Fibroblast of gingiva (primary cell): Measurements from ENCODE around the gene NAV2.

ENCODE experiments used
- DNase-seq: peaks from one replicate; pipeline ENCODE4 v3.0.0-alpha.2; 2011; ENCODE audit warnings: low read depth

NAV2 gene

GRCh38 chr11:19740586-19740985 lies 27.9 kb downstream of the NAV2 start:
- DNase-seq = no peak

DNA sequence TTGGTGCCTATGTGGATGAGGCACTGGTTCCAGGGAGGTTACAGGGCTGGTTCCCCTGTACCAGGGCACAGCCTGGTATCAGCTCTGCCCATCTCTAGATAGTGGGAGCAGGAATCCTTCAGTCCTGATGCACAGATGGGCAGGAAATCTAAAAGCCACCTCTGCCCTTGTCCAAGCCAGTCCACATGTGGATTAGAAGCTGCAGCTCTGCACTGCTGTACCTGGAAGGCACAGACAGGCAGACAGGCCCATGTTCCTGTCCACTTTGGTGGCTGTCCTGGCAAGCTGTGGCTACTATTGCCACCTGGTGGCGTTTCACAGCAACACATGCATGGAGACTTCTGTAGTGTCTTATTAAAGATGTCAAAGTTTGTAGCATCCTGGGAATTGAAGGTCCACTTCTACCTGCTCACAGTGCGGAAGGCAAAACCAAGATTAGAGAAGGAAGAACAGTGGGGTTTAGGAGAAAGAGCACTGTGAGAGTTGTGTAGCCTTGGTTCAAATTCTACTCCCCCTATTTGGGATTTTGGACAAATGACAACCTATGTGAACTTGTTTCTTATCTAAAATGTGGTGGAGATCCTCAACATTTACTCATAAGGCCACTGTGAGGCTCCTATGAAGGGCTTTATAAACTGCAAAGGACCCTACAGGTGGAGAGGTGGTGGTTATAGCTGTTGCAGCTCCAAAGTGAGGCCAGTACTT lies 30.1 kb downstream of the NAV2 start:
- DNase-seq = peak; percentile 62

DNA sequence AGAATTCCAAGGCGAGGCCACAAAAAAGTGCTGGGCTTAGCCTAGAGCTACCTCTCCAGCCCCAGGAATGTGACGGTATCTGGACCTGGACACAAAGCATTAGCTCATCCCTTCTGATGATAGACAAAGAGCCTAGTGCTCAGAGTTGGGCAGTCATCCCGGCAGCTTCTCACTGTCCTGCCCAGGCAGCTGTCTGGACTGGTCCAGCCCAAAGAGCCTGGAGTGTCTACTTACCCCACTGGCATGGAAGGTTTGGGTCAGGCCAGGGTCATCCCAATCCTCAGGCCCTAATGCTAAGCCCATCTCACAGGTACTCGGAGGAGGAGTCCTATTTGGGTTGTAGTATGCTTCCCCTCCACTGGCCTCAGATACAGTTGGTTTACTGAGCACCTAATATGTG lies 31.0 kb downstream of the NAV2 start:
- DNase-seq = no peak

DNA sequence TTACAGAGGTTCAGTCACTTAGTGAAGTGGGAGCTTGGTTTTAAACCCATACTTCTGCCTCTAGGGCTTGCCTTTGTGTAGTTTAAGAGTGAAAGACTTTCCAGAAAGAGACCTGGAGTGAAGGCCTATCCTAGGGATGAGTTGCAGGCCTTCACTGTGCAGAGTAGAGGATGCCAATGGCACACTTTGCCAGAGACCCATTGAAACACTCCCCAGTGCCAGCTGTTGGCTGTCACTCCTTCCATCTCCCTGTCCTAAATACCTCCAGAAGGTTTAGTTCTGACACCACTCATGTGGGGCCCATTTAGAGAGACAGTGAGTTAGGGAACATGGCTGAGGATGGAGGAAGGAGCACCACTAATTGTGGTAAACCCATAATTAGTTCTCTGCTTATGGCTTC lies 31.5 kb downstream of the NAV2 start:
- no peak for DNase-seq

DNA sequence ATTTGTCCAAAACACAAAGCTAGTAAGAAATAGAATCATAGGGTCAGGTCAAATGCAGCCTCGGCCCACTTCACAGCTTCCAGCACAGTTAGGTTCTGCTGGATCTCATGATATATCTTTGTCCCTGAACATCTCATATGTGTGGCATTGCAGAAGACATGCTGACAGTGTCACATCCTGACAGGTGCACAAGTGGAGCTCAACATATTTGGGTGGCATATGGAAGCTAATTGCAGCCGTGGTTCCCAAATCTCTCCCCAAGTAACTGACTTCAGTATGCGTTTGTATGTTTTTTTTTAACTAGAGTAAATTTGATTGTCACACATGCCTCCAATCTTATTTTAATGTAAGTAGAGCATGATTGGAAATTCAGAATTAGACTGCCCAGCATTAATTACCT lies 33.4 kb downstream of the NAV2 start:
- no peak for DNase-seq

DNA sequence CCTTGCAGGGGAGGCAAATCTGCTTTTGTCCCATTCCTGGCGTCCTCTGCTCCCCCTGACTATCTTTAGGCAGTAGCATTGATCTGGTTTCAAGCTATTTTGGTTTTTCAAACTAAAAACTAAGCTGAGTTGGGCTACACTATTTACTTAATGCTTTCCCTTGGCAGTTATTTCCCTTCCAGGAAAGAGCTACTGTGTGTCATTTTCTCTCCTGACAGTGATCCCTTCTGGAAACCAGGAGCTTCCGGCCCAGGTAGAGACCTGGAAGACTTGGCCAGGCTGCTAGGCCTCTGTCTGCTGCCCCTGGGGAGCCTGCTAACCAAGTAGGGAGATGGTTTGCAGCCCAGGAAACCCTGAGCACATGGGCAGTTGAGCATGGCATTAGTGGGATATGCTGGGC lies 35.0 kb downstream of the NAV2 start:
- DNase-seq = no peak

DNA sequence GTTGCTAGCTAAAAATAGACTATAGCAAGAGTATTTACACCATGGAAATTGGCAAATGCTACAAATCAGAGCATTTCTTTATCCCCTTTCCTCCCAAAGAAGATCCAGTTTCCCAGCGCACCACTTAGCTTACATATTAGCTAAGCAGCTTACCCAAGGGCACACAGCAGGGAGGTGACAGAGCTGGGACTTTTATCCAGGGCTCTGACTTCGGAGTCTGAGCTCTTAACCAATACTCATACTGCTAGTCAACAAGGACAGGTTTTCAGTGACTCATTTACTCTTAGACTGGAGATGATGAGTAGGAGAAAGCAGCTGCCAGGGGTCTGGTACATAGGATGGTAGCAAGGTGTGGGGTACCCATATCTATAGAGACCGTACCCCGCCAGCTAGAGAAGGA lies 38.4 kb downstream of the NAV2 start:
- DNase-seq = no peak

- no peak for DNase-seq
Observed at GRCh38 chr11:19753451-19754106, 40.9 kb downstream of the NAV2 start.

- DNase-seq = peak; percentile 49
Observed at GRCh38 chr11:19756675-19757475, 44.2 kb downstream of the NAV2 start.

- DNase-seq = no peak
Observed at GRCh38 chr11:19759389-19759788, 46.8 kb downstream of the NAV2 start.

DNA sequence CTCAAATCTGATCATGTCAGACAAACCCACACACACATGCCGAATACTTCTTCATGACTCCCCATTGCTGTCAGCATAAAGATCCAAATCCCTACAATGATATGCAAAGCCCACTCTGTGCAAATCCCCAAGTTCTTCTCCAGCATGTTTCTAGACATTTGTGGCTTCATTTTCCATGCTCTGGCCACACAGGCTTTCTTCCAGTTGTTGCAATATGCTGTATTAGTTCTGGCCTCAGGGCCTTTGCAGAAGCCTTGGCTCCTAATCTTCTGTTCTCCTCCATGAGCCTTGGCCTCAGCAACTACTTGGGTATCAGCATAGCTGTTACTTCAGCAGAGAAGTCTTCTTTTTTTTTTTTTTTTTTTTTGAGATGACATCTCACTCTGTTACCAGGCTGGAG lies 49.6 kb downstream of the NAV2 start:
- DNase-seq = no peak

- no peak for DNase-seq
Observed at GRCh38 chr11:19763330-19763729, 50.7 kb downstream of the NAV2 start.

DNA sequence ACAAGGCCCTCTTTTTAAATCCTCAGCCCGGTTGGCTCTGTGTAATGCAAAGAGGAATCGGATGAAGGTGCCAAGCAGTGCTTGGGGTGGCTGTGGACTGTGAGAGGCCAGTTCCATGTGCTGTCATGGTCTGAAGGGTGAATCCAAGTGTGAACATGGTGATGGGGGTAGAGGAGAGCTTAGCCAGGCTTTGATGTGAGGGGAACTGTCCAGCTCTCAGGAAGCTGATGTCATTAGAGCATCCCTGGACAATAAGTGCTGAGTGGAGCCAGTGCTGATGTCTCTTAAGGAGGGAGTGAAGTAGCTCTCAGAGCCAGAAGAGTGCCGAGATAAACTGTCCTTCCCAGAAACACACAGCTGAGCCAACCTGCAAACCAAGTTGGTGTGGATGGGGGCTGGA lies 53.6 kb downstream of the NAV2 start:
- peak; percentile 15 for DNase-seq

DNA sequence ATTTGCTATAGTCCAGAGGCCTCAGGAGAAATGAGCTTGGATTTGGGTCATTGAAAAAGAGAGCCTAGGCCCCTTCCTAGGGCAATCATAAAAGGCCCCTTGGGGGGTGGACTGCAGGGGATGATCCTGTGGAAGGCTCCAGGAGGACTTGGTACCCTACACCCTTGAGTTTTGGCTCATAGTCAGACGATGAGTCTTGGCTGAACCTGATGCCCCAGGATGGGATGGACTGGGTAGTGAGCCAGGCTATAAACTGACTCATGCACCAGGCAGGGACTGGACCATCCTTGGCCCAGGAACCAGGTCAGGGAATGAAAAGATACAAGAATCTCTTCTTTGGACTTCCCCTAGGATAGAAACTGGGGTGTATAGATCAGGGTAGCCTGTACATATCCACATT lies 54.2 kb downstream of the NAV2 start:
- DNase-seq = no peak

- DNase-seq = no peak
Observed at GRCh38 chr11:19767627-19768151, 55.1 kb downstream of the NAV2 start.

- no peak for DNase-seq
Observed at GRCh38 chr11:19768197-19768596, 55.6 kb downstream of the NAV2 start.

DNA sequence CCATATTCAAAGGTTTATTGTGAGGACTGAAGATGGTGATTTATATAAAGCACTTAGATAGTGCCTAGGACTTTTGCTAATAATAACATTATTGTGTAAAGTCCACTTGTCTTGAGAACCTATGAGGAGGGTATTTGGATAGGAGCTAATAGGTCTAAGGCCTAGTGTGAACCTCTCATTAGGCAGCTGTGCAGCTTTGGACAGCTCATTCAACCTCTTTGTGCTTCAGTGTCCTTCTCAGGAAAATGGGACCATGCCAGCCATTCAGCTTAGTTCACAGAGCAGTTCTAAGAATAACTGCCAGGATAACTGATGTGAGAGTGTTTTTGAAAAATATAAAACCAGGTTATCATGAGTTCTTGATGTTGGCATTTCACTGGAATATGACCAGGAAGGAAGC lies 56.2 kb downstream of the NAV2 start:
- no peak for DNase-seq

DNA sequence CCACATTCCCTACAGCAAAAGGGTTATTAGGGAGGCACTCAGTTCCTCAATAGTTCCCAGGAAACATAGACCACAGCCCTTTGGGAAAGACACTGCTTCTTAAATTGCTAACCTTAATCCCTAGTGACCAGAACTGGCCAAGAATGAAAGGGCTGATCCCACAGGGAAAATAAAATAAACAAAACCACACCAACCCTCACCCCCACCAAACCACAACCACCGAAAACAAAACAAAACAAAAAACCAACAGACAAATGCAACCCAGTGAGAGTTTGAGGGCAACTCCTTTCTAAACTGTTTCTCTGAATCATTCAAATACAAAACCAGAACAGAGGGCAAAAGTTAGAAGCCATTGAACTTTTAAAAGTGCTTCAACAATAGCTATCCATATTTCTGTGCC lies 57.2 kb downstream of the NAV2 start:
- DNase-seq = peak; percentile 81

GRCh38 chr11:19770277-19770676 lies 57.6 kb downstream of the NAV2 start:
- no peak for DNase-seq

GRCh38 chr11:19771463-19771862 lies 58.8 kb downstream of the NAV2 start:
- DNase-seq = no peak

- DNase-seq = no peak
Observed at GRCh38 chr11:19772480-19772879, 59.8 kb downstream of the NAV2 start.

DNA sequence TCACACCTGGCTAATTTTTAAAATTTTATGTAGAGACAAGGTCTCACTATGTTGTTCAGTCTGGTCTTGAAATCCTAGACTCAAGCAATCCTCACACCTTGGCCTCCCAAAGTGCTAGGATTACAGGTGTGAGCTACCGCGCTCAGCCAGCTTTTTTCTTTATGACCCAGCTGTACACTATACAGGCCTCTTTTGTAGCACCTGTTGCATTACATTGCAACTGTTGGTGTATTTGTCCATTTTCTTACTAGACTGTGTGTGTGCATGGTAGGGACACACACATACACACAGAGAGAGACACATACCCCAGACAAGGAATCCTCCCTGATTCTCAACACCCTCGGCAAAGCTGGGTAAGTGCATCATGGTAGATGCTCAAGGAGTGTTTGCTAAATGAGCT lies 61.7 kb downstream of the NAV2 start:
- DNase-seq = no peak
